Thoracic aorta (tissue), 2 donors: ENCODE results near the gene BATF2. TPM values are rescaled to one million over a fixed set of nuclear protein-coding genes. Genes with fewer than 3 reads are reported as not detected.
A peak's percentile ranks its signal among the peaks of the same experiment; 100 is the strongest.
"Not testable (repeated sequence)": the region's sequence is repeated elsewhere in the genome, so short reads cannot be mapped to it uniquely, and the experiment has no call there.

Experiments used
- ATAC-seq: fragments of 150-250 bp; one replicate; pipeline ENCODE4 v1.8.0; 2017; ENCODE audit warnings: low read depth; ENCODE audit not compliant: insufficient number of reproducible peaks, low FRiP score
- DNase-seq: peaks from one replicate; pipeline ENCODE4 v3.0.0-alpha.2; 2020; ENCODE audit warnings: low spot score
- H3K27ac ChIP-seq, 2 donors: fragments of 200-600 bp; sonication (generic); 1 replicate in 1 of 2; 2 replicates in 1 of 2; pipeline ENCODE4 v1.5.1; 2016; ENCODE audit warnings: mild to moderate bottlenecking in 2 of 2, moderate library complexity in 2 of 2
- H3K27me3 ChIP-seq: fragments of 200-600 bp; sonication (generic); replicated peaks from 2 replicates; pipeline ENCODE4 v1.6.0; 2016; ENCODE audit warnings: mild to moderate bottlenecking; ENCODE audit not compliant: insufficient read depth
- H3K36me3 ChIP-seq: fragments of 200-600 bp; sonication (generic); one replicate; pipeline ENCODE4 v1.5.1; 2016
- H3K4me1 ChIP-seq, 2 donors: fragments of 200-600 bp; sonication (generic); 1 replicate in 1 of 2; 2 replicates in 1 of 2; pipeline versions ENCODE4 v1.5.1 to v1.6.0; 2016; ENCODE audit warnings: low read depth in 2 of 2, mild to moderate bottlenecking in 1 of 2; ENCODE audit not compliant: control insufficient read depth in 1 of 2
- H3K4me3 ChIP-seq: fragments of 200-600 bp; sonication (generic); 2 replicates; pipeline ENCODE4 v1.5.1; 2016; ENCODE audit warnings: mild to moderate bottlenecking
- H3K9me3 ChIP-seq: fragments of 200-600 bp; sonication (generic); 2 replicates; pipeline ENCODE4 v1.5.1; 2016
- CTCF ChIP-seq: fragments of 200-600 bp; sonication (generic); IDR thresholded peaks from one replicate; pipeline ENCODE4 v1.5.1; 2019; ENCODE audit warnings: antibody characterized with exemption
- total RNA-seq, 2 donors: library from RNA; depleted of rRNA; stranded (reverse); fragments of >200 nt; gene quantifications; one replicate each; pipeline versions ENCODE4 v1.1.0 to v1.2.3, GENCODE V29; 2016

BATF2 gene
- total RNA-seq, 2 donors from 2014 or later = 0.92 to 2.6 TPM

GRCh38 chr11:64996327-64996709, 453 bp downstream of the BATF2 start:
- ATAC-seq = peak; percentile 29
- Histone ChIP-seq H3K4me1 (peaks cover 5 to 13% of the 10 kb centered on the region in 2 donors), H3K36me3 (no peaks in the 10 kb centered on the region), H3K4me3 (peak overlapping the region; percentile 68), H3K27ac (peak overlapping the region; percentile 55), H3K9me3 (no peaks in the 10 kb centered on the region), H3K27me3 (no peaks in the 10 kb centered on the region)
- no peak for TF ChIP-seq CTCF
- DNase-seq = no peak

- Histone ChIP-seq H3K4me1 (peaks cover 9 to 13% of the 10 kb centered on the region in 2 donors), H3K27ac (no peak overlapping the region), H3K36me3 (no peaks in the 10 kb centered on the region), H3K27me3 (no peaks in the 10 kb centered on the region), H3K9me3 (no peaks in the 10 kb centered on the region), H3K4me3 (no peak overlapping the region)
- ATAC-seq = no peak
- no peak for TF ChIP-seq CTCF
- DNase-seq = no peak
Observed at GRCh38 chr11:64994318-64994717, 2.5 kb downstream of the BATF2 start.

- no peak for TF ChIP-seq CTCF
- Histone ChIP-seq H3K9me3 (no peaks in the 10 kb centered on the region), H3K27me3 (no peaks in the 10 kb centered on the region), H3K27ac (no peak overlapping the region), H3K4me3 (no peak overlapping the region), H3K36me3 (no peaks in the 10 kb centered on the region), H3K4me1 (peaks cover 0 to 4% of the 10 kb centered on the region in 2 donors)
- DNase-seq (no peak), ATAC-seq (no peak)
Observed at GRCh38 chr11:64990222-64990923, 6.4 kb downstream of the BATF2 start.

GRCh38 chr11:64989416-64989815, 7.4 kb downstream of the BATF2 start:
- Histone ChIP-seq H3K27ac (no peak overlapping the region), H3K27me3 (no peaks in the 10 kb centered on the region), H3K4me3 (no peak overlapping the region), H3K4me1 (peaks cover 0 to 4% of the 10 kb centered on the region in 2 donors), H3K9me3 (no peaks in the 10 kb centered on the region), H3K36me3 (no peaks in the 10 kb centered on the region)
- DNase-seq (no peak), ATAC-seq (no peak)
- TF ChIP-seq CTCF = no peak

- Histone ChIP-seq H3K36me3 (no peaks in the 10 kb centered on the region), H3K4me1 (peaks cover 0 to 4% of the 10 kb centered on the region in 2 donors), H3K27ac (no peak overlapping the region), H3K4me3 (no peak overlapping the region), H3K9me3 (no peaks in the 10 kb centered on the region), H3K27me3 (no peaks in the 10 kb centered on the region)
- no peak for TF ChIP-seq CTCF
- ATAC-seq (no peak), DNase-seq (no peak)
Observed at GRCh38 chr11:64987998-64988854, 8.5 kb downstream of the BATF2 start.

- DNase-seq, H3K27ac ChIP-seq, H3K4me1 ChIP-seq, H3K27me3 ChIP-seq, H3K9me3 ChIP-seq, H3K36me3 ChIP-seq, ATAC-seq, H3K4me3 ChIP-seq: not testable (repeated sequence)
Observed at GRCh38 chr11:64983339-64983738, 13.4 kb downstream of the BATF2 start.
